Activated CD8-positive, alpha-beta memory T cell treated with anti-CD3 and anti-CD28 coated beads, Interleukin-2, amount 50 U/mL, for 1 hour (primary cell): Measurements from ENCODE around the gene PRR29.
A peak's percentile ranks its signal among the peaks of the same experiment; 100 is the strongest.

ENCODE experiments used
- DNase-seq: peaks from one replicate; pipeline ENCODE4 v3.0.0-alpha.2; 2020; ENCODE audit errors: extremely low read depth

The PRR29 gene

DNA sequence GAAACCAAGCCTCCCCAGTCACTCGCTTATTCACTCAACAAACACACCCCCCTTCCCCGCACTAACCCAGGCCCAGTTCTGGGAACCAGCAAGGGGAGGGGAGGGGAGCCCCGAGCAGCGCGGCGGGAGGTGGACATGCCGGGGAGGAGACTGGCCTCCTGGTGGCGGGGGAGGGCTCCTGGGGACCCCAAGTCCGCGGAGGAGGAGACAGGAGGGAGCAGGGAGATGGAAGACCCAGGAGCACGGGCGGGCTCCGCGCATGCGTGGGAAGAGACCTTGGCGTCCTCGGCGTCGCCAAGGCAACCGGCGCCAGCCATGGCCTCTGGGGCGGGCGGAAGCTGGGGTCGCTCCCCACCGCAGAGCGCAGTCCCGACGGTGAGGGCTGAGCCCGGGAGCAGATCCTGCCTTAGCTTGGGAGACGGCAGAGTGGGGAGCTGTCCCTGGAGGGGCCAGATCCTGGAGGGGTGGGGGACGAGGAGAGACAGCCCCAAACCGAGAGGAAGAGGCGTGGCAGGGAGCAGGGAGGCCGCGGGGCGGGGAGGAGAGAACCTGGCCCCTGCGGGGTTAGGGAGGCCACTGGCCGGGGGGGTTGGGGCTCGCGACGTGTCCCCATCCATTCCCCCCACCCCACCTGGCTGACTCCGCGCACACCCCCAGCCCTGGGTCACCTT lies at the start of gene PRR29:
Gene PRR29, plus strand, starts transcription at position 302 of the 671 bp plus-strand sequence. Its CDS starts 14 bp downstream, at position 316.
- DNase-seq, result peak; percentile 40

DNA sequence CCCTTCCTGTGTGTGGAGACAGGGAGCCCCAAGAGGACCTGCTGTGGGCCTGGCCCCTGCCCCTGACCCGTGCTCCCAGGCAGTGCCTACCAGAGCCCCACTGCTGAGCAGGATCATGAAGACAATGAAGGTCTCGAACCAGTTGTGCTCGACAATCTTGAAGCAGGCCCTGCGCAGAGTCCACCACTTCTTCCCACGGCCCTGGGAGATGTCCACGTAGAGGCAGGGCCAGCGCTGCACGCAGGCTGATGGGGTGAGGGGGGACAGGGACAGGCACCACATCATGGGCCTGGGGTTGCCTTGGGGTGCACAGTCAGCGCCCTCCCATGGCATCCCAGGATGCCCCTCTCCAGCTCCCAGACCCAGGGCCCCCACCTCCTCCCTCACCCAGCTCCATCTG lies 49.6 kb upstream of the PRR29 start:
- no peak for DNase-seq

DNA sequence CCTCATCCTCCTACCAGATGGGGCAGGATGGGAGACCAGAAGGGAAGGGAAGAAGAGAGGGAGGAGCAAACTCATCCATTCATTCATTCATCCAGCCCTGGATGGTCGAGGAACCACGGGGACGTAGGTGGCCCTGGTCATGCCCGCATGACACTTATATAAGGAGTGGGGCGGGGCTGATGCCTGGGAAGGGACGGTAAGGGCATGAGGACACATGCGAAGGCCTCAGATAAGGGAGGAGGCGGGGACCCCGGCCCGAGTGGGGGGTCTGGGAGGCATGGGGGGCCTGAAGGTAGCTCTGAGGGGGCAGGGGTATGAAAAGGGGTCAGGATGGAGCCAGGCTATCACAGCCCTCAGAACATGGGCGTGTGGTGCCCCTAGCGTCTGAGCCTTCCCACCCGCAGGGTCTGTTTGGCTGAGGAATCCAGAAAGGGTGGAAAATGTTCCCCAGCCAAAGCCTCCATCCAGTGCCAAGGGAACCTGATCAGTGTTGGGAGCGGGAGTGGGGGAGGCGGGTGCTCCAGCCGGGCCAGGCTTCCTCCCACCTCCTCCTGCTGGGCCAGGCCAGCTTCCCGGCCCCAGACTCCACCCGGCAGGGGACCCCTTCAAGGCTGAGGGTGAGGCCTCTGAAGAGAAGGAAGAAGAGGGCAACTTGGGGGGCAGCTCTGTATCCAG lies 48.4 kb upstream of the PRR29 start:
- DNase-seq, result no peak

DNA sequence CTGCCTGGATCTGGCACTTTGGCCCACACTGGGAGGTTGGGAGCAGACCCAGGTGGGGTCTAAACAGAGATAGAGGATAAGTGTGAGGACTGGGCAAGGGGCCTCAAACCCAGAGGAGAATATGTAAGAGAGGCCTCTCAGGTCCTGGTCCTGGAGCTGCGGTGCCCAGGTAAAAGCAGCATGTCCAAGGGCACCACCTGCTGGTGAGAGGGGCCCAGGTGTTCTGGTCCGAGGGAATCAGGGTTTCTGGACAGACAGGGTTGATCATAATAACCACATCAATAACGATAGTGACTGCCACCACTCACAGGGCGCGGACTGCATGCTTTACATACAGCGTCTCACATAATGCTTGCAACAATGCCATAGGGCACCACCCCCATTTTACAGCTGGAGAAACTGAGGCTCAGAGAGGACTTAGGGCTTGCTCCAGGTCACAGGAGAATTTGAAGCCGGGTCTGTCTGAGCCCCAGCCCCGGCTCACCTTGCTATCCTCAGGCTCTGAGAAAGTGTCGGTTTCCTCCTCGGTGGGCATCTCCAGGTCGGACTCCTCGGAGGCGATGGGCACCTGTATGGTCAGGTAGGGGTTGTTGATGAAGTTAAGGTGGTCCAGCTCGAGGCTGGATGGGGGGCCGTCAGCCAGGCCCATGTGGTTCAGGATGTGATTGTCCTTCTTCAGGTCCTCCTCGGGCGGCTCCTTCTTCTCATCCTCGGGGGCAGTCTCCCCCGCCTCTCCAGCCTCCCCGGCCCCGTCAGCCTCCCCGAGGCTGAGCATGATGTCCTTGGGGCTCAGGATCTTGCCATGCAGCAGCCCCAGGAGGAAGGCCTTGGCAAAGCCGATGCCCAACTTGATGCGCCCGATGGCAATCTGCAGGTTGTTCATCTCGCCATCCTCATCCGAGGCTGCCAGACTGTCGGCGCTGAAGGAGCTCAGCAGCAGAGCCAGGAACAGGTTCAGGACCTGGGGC lies 46.9 kb upstream of the PRR29 start:
- no peak for DNase-seq

DNA sequence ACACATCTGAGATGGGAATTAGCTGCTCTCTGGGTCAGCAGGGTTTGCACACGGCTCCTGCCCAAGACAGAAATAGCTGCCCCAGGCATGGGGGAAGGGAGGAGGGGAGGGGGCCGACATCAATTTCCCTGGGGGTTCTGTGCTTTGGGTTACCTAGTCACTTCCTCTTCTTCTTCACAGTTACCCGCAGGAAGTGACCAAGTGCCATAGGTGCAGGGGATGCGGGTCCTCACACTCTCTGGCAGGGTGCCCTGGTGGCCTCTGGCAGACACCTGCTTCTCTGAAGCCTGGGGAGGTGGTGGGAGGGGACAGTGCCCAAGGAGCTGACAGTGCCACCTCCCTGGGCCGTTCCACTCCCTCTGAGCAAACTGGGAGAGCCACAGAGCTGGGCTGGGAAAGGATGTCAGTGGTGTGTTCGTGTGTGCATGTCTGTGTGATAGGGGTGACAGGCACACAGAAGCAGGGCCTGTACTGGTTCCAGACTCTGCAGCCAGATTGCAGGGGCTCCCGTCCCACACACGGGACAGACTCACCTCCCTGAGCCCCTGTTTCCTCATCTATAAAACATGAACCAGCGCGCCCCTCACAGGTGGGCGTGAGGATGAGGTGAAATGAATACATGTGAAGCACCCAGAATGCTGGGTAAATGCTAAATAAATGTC lies 43.6 kb upstream of the PRR29 start:
- DNase-seq, result no peak

DNA sequence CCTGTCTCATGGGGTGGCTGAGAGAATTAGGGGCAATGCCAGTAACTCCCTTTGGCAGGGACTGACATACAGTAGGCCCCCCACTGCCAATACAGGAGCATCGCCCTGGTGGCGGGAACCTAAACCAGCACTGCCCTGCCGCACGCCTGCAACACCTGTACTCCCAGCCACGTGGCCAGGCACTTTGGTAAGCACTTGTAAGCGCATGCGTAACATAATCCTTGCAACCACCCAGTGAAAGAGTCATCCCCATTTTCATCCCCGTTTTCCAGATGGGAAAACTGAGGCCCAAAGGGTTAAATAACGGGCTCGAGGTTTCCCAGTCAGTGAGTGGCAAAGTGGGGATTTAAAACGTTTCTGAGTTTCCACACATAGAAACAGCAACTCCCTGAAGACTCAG lies 42.9 kb upstream of the PRR29 start:
- no peak for DNase-seq

DNA sequence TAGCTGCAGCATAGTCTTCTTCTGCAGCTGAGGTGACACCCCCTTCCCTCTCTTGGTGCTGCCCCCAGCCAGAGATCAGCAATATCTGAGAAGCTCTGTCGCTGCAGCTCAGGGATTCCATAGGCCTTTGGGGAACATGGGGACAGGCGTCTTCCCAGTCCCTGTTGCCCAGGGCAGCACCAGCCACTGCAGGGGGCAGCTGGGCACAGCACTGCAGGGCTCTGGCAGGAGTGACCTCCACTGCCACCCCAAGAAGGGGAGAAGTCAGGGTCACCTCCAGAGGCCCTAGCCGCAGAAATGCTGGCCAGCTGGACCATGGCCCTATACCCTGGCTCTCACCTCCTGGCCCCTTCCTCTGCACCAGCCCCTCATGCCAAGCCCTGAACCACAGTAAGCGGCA lies 42.4 kb upstream of the PRR29 start:
- DNase-seq, result no peak

DNA sequence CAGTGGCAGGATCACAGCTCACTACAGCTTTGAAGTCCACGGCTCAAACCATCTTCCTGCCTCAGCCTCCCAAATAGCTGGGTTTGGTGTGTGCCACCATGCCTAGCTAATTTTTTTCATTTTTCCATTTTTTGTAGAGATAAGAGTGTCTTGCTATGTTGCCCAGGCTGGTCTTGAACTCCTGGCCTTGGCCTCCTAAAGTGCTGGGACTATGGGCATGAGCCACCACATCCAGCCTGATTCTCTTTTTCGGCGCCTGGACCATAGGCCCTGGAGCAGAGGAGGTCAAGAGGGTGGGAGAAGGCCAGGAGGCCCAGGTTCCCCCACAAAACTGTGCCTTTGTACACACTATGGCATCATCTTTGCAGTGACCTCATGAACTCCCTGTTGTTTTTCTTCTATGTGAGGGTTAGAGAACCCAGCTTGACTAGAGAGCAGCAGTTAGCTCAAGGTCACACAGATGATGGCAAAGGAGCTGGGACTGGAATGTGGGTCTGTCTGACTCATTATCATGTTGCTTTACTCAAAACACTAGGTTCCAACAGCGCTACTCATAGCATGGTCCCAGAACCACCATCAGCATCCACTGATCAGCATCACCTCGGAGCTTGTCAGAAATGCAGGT lies 41.7 kb upstream of the PRR29 start:
- DNase-seq, result no peak

DNA sequence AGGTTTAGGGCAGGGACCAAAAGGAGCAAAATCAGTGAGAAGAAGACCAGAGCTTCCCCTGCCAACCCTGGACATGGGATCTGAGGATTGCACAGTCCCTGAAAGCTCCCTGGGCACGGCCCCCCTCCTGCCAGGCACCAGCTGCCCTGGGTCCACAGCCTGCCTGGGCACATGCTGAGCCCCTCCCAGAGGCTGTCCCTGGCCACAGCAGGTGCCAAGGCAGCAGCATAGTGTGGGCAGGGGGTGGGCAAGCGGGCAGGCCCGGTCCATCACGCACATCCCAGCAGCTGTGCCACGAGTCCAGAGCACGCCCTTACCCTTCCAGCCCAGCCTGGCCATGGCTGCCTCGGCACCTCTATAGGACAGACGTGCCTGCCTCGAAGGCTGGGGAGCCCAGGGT lies 38.1 kb upstream of the PRR29 start:
- DNase-seq, result no peak

DNA sequence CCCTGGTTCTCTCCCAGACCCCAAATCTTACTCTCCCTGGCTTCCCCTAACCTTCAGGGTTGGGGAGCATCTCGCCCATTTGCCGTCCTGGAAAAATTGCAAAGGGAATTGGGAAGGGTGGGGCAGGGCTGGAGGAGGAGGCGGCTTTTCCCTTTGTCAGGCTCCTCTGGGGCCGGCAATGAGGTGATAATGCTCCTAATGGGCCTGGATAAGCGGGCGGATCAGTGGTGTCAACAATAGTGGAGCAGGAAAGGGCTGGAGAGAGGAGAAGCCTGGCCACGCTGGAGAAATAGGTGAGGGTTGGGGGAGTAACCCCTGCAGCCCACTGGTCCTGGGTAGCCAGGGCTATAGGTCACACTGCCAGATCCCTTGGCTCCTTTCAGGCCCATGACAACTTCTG lies 37.7 kb upstream of the PRR29 start:
- DNase-seq, result no peak

DNA sequence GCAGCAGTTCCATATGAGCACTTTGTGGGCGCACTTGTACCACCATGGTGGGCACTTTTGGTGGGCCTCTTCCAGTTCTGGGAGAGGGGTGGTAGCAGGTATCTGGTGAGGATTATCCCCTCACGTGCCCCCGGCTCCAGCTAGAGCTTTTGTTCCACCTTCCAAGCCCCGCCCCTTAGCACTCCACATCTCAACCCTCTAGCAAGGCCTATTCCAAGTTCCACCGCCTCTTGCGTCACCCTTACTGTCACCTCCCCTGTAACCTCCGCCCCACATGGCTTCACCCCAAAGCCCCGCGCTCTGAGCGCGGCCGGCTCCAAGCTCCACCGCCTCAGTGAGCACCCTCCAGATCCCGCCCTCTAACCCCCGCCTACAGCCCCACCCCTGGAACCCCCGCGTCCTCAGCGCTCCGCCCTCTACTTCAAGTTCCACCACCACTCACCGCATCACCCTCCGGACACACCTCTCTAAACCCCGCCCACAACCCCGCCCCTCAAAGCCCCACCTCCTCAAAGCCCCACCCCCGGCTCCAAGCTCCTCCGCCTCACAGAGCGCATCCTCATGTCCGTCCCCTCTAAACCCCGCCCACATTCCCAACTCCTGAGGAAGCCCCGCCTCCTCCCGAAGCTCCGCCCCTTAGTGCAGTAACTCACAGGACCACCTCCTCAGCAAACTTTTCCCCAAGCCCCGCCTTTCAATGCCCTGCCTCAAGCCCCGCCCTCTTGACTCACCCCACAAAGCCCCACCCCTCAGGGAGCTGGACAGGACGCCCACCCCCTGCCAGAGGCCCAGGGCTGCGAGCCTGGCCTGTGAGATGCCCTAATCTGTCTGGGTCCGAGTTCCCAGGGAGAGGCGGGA lies 36.6 kb upstream of the PRR29 start:
- DNase-seq, result no peak

DNA sequence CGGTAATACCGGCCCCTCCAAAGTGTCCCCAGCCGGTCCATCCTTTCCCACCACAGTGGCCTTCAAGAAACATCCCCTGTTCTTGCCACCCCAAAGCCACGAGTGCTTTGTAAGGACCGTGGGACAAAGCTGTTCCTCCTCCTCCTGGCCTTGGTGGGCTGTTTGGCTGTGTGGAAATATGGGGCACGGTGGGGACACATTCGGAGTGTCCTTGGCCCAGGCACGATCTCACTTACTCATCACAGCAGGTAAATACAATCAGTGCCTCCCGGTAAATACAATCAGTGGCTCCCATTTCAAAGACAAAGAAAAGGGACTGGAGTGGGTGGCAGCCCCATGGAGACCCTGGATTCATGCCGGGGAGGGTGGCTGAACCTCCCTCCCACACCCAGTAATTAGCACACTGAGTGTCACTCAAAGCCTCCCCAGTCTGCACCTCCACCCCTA lies 35.8 kb upstream of the PRR29 start:
- DNase-seq, result no peak

DNA sequence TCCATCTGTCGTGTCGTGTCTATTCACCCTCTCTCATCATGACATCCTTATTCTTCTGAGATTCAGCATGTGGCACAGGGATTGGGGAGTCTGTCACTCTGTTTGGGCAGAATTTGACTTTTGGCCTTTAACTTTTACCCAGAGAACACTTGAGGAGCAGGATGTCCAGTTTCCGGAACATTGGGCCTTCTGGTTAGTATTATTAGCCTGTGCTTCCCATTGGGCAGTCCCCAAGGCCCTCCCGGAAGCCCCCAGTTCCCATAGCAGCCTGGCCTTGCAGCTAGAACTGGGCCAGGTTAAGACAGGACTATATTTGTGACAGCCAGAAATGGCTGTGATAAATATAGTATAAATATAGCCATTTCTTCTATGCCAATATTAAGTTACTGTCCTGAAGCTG lies 35.0 kb upstream of the PRR29 start:
- DNase-seq, result no peak

DNA sequence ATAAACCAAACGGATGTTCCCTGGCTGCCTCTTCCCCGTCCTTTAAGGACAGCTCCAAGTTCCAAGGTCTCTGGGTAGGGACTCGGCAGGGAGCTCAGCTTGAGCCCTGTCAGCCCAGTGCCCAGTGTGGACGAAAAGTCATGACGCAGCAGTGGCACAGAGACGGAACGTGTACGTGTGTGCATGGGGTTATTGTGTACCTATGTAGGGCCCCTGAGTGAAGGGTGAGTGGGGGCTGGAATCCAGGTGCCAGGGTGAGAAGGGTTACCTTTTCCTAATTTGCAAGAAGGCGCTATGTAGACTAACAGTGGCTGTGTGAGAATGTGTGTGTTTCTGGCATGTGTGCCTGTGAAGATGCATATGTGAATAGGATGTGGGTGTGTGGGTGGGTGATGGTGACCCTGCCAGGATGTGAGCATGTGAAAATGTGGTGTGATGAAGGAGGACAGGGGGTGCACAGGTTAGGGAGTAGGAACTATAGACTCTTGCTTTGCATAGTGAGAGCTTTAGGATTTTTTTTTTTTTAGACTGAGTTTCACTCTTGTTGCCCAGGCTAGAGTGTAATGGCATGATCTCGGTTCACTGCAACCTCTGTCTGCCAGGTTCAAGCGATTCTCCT lies 31.4 kb upstream of the PRR29 start:
- no peak for DNase-seq

DNA sequence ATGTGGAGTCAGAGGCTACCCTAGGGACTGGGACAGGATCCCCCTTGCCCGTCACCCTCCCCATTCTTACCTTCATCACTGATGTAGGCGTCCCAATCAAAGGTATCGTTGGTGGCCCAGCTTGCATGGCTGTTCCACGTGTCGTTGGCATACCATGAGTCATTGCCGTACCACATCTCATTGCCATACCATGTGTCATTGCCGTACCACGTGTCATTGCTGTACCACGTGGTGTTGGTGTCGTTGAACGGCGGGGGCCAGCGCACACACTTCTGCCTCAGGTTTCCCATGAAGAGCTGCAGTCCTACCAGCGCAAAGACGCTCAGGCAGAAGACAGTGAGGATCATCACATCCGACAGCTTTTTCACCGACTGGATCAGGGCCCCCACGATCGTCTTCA lies 30.2 kb upstream of the PRR29 start:
- no peak for DNase-seq

DNA sequence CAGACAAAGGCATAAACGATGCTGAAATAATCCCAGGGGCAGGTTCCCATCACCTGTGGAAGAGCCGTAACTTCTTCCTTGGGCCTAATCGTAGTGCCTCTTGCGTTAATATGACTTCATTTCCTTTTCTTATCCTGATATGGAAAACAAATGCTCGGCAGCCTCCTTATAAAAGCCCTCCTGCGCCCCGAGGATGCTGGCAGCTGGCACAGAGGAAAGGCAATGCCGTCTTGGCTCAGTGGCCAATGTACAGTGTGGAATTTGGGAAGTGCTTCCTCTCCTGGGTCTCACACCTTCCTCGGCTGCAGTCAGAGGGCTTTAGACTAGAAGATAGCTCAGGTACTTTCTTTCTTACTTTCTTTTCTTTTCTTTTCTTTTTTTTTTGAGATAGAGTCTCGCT lies 28.9 kb upstream of the PRR29 start:
- DNase-seq, result no peak

DNA sequence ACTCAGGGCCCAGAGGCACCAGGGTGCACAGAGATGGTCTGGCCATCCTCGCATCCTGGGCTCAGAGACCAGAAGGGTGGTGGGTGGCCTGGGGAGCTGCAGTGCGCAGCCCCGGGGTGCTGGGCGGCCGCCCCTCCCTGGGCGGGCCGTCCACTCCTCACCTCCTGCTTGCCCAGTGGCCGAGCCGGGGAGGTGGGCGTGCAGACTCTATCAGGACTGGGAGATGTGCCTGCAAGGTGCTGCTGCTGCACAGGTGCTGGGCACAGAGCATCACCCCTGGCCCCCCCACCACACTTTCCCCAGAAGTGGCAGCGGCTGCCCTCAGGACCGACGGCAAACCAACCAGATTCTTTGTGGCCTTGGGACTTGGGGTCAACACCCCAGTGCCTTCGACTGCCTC lies 25.4 kb upstream of the PRR29 start, which contains the start of gene SCN4A:
Gene SCN4A, minus strand, starts transcription at position 123 of the 400 bp plus-strand sequence. Its CDS starts 77 bp downstream, at position 46.
- DNase-seq, result no peak

DNA sequence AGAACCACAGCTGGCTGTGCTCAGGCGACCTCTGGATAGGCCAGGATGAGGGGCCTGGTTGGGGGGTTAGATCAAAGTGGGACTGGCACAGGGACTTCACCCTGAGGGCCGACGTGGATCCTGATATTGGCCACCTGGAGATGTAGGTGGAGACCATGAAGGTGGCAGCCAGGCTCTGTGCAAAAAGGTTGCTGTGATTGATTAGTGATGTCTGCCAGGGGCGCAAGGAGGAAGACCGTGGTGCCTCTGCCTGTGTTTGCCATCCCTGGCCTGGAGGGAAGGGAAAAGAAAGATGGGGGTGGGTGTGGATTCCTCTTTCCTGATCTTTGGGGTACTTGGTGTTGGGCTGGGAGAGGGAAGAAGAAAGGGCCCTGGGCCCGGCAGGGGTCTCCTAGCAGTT lies 24.9 kb upstream of the PRR29 start:
- DNase-seq, result no peak

DNA sequence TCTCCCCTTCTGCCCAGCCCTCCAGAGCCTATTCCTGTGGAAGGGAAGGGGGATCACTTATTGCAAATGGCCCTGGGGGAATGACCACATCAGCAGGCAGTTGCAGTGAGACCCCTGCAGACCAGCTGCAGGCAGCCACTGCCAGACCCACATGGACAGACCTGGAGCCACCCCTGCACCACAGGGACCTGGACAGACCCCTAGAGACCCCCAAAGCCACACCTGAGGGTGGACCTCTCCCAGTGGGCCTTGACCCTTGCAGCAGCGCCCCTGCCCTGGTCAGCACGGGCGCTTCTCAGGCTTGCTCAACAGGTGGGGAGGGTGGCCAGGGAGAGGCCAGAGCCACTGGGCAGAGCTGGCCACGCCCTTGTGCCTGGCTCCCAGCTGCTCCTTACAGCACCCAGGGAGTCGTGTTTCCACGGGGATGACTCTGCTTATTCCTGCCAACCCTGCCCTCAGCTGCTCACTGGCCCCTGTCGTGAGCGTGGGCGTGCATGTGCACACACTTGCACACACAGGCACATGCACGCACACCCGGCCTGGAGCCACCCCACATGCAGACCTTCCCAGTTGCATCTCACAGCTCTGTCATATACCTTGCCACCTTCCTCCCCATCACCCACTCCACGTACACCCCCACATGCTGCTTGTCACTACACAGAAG lies 24.1 kb upstream of the PRR29 start:
- DNase-seq, result no peak
